GM12892 (cell line): ENCODE data around the gene SHISA9.

Experiments used
- POLR2A ChIP-seq: IDR thresholded peaks from 2 replicates; pipeline ENCODE4 v1.6.1; 2011; ENCODE audit warnings: low read depth, low read length, control low read depth
- POLR2AphosphoS5 ChIP-seq: IDR thresholded peaks from 2 replicates; pipeline ENCODE4 v1.6.1; 2011; ENCODE audit warnings: low read depth, low read length, control low read depth

DNA sequence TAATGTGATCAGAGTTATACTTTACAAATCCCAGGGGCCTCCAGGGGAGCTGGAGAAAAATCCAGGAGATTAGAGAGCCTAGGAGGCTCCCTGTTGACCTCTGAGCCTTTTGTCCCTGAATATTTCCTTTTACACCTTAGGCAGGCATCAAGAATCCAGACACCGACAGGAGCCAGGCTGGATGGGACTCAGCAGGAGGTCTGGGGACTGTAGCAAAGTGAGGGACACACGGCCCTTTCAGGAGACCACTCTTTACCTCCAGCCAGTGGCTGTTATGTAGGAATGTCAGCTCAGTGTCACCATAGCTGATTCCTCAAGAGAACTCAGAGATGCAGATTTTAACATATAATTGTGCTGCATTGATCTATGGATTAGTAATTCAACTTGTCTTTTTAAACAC is 198.4 kb downstream of the SHISA9 start:
- no peak for TF ChIP-seq POLR2A
- no peak for TF ChIP-seq POLR2AphosphoS5
